Mesenchymal stem cell (in vitro differentiated cells and primary cell): Measurements from ENCODE around the gene ZFHX3.

Experiments
- DNase-seq: peaks from one replicate; pipeline ENCODE4 v3.0.0-alpha.2; 2013
- H2AFZ ChIP-seq: one replicate; pipeline ENCODE4 v1.6.1; 2013; ENCODE audit warnings: low read depth, mild to moderate bottlenecking, control low read depth, inconsistent platforms, low read length, moderate library complexity
- H2AK5ac ChIP-seq: 2 replicates; pipeline ENCODE4 v1.6.1; 2013; ENCODE audit warnings: low read length, moderate library complexity, mild to moderate bottlenecking, inconsistent platforms; ENCODE audit not compliant: severe bottlenecking
- H2BK120ac ChIP-seq: one replicate; pipeline ENCODE4 v1.6.1; 2013; ENCODE audit warnings: low read depth, mild to moderate bottlenecking, inconsistent platforms, low read length, moderate library complexity
- H2BK12ac ChIP-seq, 2 experiments: one replicate each; pipeline ENCODE4 v1.6.1; 2013; ENCODE audit warnings: inconsistent platforms in 2 of 2, low read length in 2 of 2, mild to moderate bottlenecking in 2 of 2, moderate library complexity in 2 of 2, control low read depth in 1 of 2
- H2BK15ac ChIP-seq: one replicate; pipeline ENCODE4 v1.6.1; 2013; ENCODE audit warnings: mild to moderate bottlenecking, low read depth, inconsistent platforms; ENCODE audit not compliant: poor library complexity, severe bottlenecking
- H2BK5ac ChIP-seq: 2 replicates; pipeline ENCODE4 v1.6.1; 2013; ENCODE audit warnings: low read depth, mild to moderate bottlenecking, low read length, control low read depth, inconsistent platforms; ENCODE audit not compliant: poor library complexity, severe bottlenecking
- H3K14ac ChIP-seq, 2 experiments: one replicate each; pipeline ENCODE4 v1.6.1; 2013; ENCODE audit warnings: inconsistent platforms in 2 of 2, low read length in 2 of 2, control low read depth in 1 of 2, mild to moderate bottlenecking in 1 of 2, moderate library complexity in 1 of 2
- H3K18ac ChIP-seq, 2 experiments: one replicate each; pipeline ENCODE4 v1.6.1; 2013; ENCODE audit warnings: inconsistent platforms in 2 of 2, low read length in 2 of 2, control low read depth in 1 of 2, low read depth in 1 of 2, mild to moderate bottlenecking in 1 of 2
- H3K23ac ChIP-seq, 2 experiments: one replicate each; pipeline ENCODE4 v1.6.1; 2013; ENCODE audit warnings: inconsistent platforms in 2 of 2, low read length in 2 of 2, mild to moderate bottlenecking in 2 of 2, moderate library complexity in 2 of 2, control low read depth in 1 of 2
- H3K27ac ChIP-seq: 2 replicates; pipeline ENCODE4 v1.5.1; 2013; ENCODE audit warnings: mild to moderate bottlenecking, moderate library complexity, low read length, control low read depth, inconsistent platforms; ENCODE audit not compliant: poor library complexity, severe bottlenecking
- H3K27me3 ChIP-seq, 2 experiments: 2 replicates each; pipeline versions ENCODE4 v1.6.1 to v1.7.0; 2013; ENCODE audit warnings: low read length in 2 of 2, mild to moderate bottlenecking in 2 of 2, moderate library complexity in 2 of 2, control low read depth in 1 of 2, inconsistent platforms in 1 of 2; ENCODE audit not compliant: control insufficient read depth in 1 of 2, insufficient read depth in 1 of 2
- H3K36me3 ChIP-seq, 2 experiments: 2 replicates each; pipeline versions ENCODE4 v1.6.1 to v1.7.0; 2013; ENCODE audit warnings: low read length in 2 of 2, control low read depth in 1 of 2, inconsistent platforms in 1 of 2, low read depth in 1 of 2, mild to moderate bottlenecking in 1 of 2; ENCODE audit not compliant: insufficient read depth in 2 of 2, control insufficient read depth in 1 of 2
- H3K4ac ChIP-seq, 2 experiments: one replicate each; pipeline ENCODE4 v1.6.1; 2013; ENCODE audit warnings: inconsistent platforms in 2 of 2, low read length in 2 of 2, mild to moderate bottlenecking in 2 of 2, moderate library complexity in 2 of 2, control low read depth in 1 of 2, low read depth in 1 of 2
- H3K4me1 ChIP-seq: 2 replicates; pipeline ENCODE4 v1.6.1; 2013; ENCODE audit warnings: low read depth, low read length, control low read depth; ENCODE audit not compliant: control insufficient read depth, insufficient read depth
- H3K4me2 ChIP-seq: 2 replicates; pipeline ENCODE4 v1.6.1; 2013; ENCODE audit warnings: low read length, mild to moderate bottlenecking, inconsistent platforms; ENCODE audit not compliant: poor library complexity, severe bottlenecking
- H3K4me3 ChIP-seq, 2 experiments: 2 replicates each; pipeline versions ENCODE4 v1.5.1 to v1.7.0; 2013; ENCODE audit warnings: low read length in 2 of 2, mild to moderate bottlenecking in 2 of 2, control low read depth in 1 of 2, low read depth in 1 of 2; ENCODE audit not compliant: insufficient read depth in 1 of 2
- H3K79me1 ChIP-seq: replicated peaks from 2 replicates; pipeline ENCODE4 v1.6.1; 2013; ENCODE audit warnings: mild to moderate bottlenecking, control low read depth, low read length, inconsistent platforms; ENCODE audit not compliant: poor library complexity, severe bottlenecking
- H3K9ac ChIP-seq: 2 replicates; pipeline ENCODE4 v1.7.0; 2013; ENCODE audit warnings: mild to moderate bottlenecking, low read length, moderate library complexity
- H3K9me3 ChIP-seq: 2 replicates; pipeline ENCODE4 v1.7.0; 2013; ENCODE audit warnings: mild to moderate bottlenecking, low read length; ENCODE audit not compliant: control insufficient read depth
- H4K8ac ChIP-seq: one replicate; pipeline ENCODE4 v1.6.1; 2013; ENCODE audit warnings: inconsistent platforms, mild to moderate bottlenecking, low read length, moderate library complexity
- H4K91ac ChIP-seq: one replicate; pipeline ENCODE4 v1.6.1; 2013; ENCODE audit warnings: mild to moderate bottlenecking, low read length, inconsistent platforms
- WGBS: methylation state at CpG from one replicate; pipeline ENCODE4 v1.1.7; 2013; ENCODE audit warnings: mixed read lengths; 5-methylcytosine and 5-hydroxymethylcytosine counted together

Gene ZFHX3

GRCh38 chr16:72836985-72837384 is 210.9 kb downstream of the ZFHX3 start:
- Histone ChIP-seq H3K4me3 (no peak overlapping the region), H2AK5ac (no peak overlapping the region), H3K27me3 (no peaks in the 10 kb centered on the region), H3K36me3 (no peaks in the 10 kb centered on the region), H3K4me1 (peaks cover 3% of the 10 kb centered on the region), H3K9ac (no peak overlapping the region), H3K79me1 (peaks cover 36% of the 10 kb centered on the region), H4K91ac (no peak overlapping the region), H3K4me2 (no peak overlapping the region), H3K14ac (no peak overlapping the region), H4K8ac (no peak overlapping the region), H2BK120ac (no peak overlapping the region), H2BK12ac (no peak overlapping the region), H3K4ac (no peak overlapping the region), H2BK5ac (no peak overlapping the region), H2BK15ac (no peak overlapping the region), H2AFZ (no peak overlapping the region), H3K27ac (no peak overlapping the region), H3K9me3 (no peaks in the 10 kb centered on the region), H3K23ac (no peak overlapping the region), H3K18ac (no peak overlapping the region)
- DNase-seq: no peak
- WGBS: 90% methylated on average over 8 of the region's 8 CpGs

- Histone ChIP-seq H4K8ac (no peak overlapping the region), H2BK5ac (no peak overlapping the region), H3K4me3 (no peak overlapping the region), H3K4me2 (no peak overlapping the region), H2BK15ac (no peak overlapping the region), H2BK120ac (no peak overlapping the region), H2AK5ac (no peak overlapping the region), H3K18ac (no peak overlapping the region), H2BK12ac (no peak overlapping the region), H3K9ac (no peak overlapping the region), H3K27me3 (no peaks in the 10 kb centered on the region), H3K36me3 (no peaks in the 10 kb centered on the region), H2AFZ (no peak overlapping the region), H3K23ac (no peak overlapping the region), H3K4ac (no peak overlapping the region), H4K91ac (no peak overlapping the region), H3K14ac (no peak overlapping the region), H3K79me1 (peaks cover 32% of the 10 kb centered on the region), H3K27ac (no peak overlapping the region), H3K9me3 (no peaks in the 10 kb centered on the region), H3K4me1 (peaks cover 3% of the 10 kb centered on the region)
- no peak for DNase-seq
- 96% methylated on average over 7 of the region's 7 CpGs for WGBS
Observed at GRCh38 chr16:72836181-72836580, 211.7 kb downstream of the ZFHX3 start.

- H3K14ac ChIP-seq: no peak overlapping the region
- H4K91ac ChIP-seq: no peak overlapping the region
- H2BK120ac ChIP-seq: no peak overlapping the region
- H3K4me2 ChIP-seq: no peak overlapping the region
- H2AFZ ChIP-seq: no peak overlapping the region
- no peak overlapping the region for H3K4ac ChIP-seq
- H2BK15ac ChIP-seq: no peak overlapping the region
- no peaks in the 10 kb centered on the region for H3K27me3 ChIP-seq
- H4K8ac ChIP-seq: no peak overlapping the region
- H2BK12ac ChIP-seq: no peak overlapping the region
- no peak overlapping the region for H3K4me3 ChIP-seq
- H3K9me3 ChIP-seq: no peaks in the 10 kb centered on the region
- peaks cover 4% of the 10 kb centered on the region for H3K4me1 ChIP-seq
- no peak overlapping the region for H3K23ac ChIP-seq
- DNase-seq: no peak
- peaks cover 22% of the 10 kb centered on the region for H3K79me1 ChIP-seq
- no peak overlapping the region for H3K9ac ChIP-seq
- 100% methylated on average over 4 of the region's 7 CpGs for WGBS
- no peak overlapping the region for H2AK5ac ChIP-seq
- no peak overlapping the region for H3K27ac ChIP-seq
- H3K18ac ChIP-seq: no peak overlapping the region
- no peaks in the 10 kb centered on the region for H3K36me3 ChIP-seq
- no peak overlapping the region for H2BK5ac ChIP-seq
Observed at GRCh38 chr16:72835086-72835485, 212.8 kb downstream of the ZFHX3 start.

DNA sequence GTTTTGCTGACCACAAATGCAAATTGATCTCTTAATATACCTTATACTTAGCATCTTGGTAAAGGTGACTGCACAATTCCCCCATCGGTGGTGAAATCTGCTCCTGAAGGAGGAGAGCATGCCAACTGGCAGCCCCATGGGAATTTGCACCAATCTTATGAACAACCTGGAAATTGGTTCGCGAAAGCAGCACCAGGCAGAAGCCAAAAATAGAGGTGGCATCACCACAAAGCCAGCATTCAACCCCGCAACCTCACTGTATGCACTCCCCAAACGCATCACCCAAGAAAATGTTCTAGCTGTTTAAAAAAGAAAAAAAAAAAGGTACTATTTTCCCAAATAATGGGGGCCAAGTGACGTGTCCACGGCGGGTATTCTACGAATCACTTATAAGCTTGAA is 213.4 kb downstream of the ZFHX3 start:
- peaks cover 0 to 2% of the 10 kb centered on the region in 2 experiments for H3K36me3 ChIP-seq
- peaks cover 8% of the 10 kb centered on the region for H3K4me1 ChIP-seq
- no peak for DNase-seq
- no peak overlapping the region for H3K18ac ChIP-seq
- H2BK15ac ChIP-seq: no peak overlapping the region
- H2BK12ac ChIP-seq: no peak overlapping the region
- H2AFZ ChIP-seq: no peak overlapping the region
- no peak overlapping the region for H3K14ac ChIP-seq
- no peak overlapping the region for H3K4ac ChIP-seq
- H3K79me1 ChIP-seq: peaks cover 20% of the 10 kb centered on the region
- no peak overlapping the region for H4K91ac ChIP-seq
- no peak overlapping the region for H3K23ac ChIP-seq
- no peak overlapping the region for H3K9ac ChIP-seq
- H4K8ac ChIP-seq: no peak overlapping the region
- no peak overlapping the region for H2BK5ac ChIP-seq
- H3K27me3 ChIP-seq: no peaks in the 10 kb centered on the region
- H3K4me3 ChIP-seq: no peak overlapping the region
- H3K27ac ChIP-seq: no peak overlapping the region
- H3K4me2 ChIP-seq: no peak overlapping the region
- H3K9me3 ChIP-seq: no peaks in the 10 kb centered on the region
- no peak overlapping the region for H2AK5ac ChIP-seq
- WGBS: 96% methylated on average over 8 of the region's 9 CpGs
- H2BK120ac ChIP-seq: no peak overlapping the region
